ENCODE measurements around the gene UPK3BL1. TPM values are rescaled to one million over a fixed set of nuclear protein-coding genes. Genes with fewer than 3 reads are reported as not detected.
"Not testable (repeated sequence)": the region's sequence is repeated elsewhere in the genome, so short reads cannot be mapped to it uniquely, and the experiment has no call there.

The UPK3BL1 gene
- total RNA-seq, 4 donors from 2014 or later = 88.5 to 813 (median 160) TPM

DNA sequence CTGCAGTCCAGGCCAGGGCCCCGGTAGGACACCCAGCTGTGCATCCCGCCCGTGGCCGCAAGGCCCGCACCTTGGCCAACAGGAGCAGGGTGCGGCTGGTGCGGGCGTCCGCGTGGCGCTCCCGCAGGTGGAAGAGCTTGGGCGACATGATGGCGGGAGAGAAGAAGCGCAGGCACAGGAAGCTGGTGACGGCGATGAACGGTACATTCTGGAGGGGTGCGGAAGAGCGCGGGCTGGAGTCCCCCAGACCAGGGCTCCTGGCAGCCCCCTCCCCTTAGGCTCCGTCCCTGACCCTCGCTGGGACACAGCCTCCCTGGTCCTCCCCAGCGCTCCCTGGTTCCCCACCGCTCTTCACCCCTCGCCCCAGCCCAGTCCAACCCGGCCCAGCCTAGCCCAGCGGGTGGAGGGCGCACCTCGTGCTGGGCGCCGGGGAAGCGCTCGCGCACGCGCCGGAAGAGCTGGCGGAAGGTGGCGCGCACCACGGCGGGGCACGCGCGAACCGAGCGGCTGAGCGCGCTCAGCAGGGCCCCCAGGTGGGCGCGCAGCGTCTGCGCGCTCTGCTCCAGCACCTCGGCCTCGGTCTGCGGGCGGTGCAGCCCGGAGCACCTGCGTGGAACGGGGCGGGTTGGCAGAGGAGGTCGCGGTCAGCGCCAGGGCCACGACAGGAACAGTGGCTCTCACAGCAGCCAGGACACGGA, 48.8 kb downstream of the UPK3BL1 start:
- H3K4me3 ChIP-seq; H3K4me1 ChIP-seq; H3K9me3 ChIP-seq; intact Hi-C loops (cut with DNase I); DNase-seq; H3K27me3 ChIP-seq; H3K27ac ChIP-seq; H3K36me3 ChIP-seq: not testable (repeated sequence)
- no CpG with 5 or more reads among the region's 68 CpGs for WGBS, 2 donors

- H3K9me3 ChIP-seq; H3K4me1 ChIP-seq; H3K36me3 ChIP-seq; H3K27me3 ChIP-seq; H3K4me3 ChIP-seq; DNase-seq; H3K27ac ChIP-seq; intact Hi-C loops (cut with DNase I): not testable (repeated sequence)
- WGBS, 2 donors = 36% methylated on average over 9 of the region's 26 CpGs; no CpG with 5 or more reads in 1 of the 2 donors
These were observed 50.0 kb downstream of the UPK3BL1 start for GRCh38 chr7:102592477-102593019.

DNA sequence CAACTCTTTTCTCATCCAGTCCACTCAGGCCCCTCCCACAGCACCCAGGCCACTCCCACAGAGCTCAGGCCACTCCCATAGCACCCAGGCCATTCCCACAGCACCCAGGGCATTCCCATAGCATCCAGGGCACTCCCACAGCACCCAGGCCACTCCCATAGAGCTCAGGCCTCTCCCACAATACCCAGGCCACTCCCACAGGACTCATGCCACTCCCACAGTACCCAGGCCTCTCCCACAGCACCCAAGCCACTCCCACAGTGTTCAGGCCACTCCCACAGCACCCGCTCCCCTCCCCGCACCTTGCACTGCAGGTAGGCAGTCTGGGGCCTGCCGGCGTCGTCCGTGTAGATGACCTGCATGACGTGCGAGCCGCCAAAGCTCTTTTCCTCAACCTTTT, 52.7 kb downstream of the UPK3BL1 start:
- intact Hi-C loops (cut with DNase I) = not testable (repeated sequence)

More for the DNA sequence above, 52.7 kb downstream of the UPK3BL1 start:
- not testable (repeated sequence) for H3K36me3 ChIP-seq, H3K27me3 ChIP-seq, H3K4me1 ChIP-seq, H3K27ac ChIP-seq, H3K4me3 ChIP-seq, DNase-seq, H3K9me3 ChIP-seq
- WGBS, 2 donors = no CpG with 5 or more reads among the region's 9 CpGs

Small RNAs within 50 kb of the gene (small RNA-seq; reads per million reads assigned to genes)
- gene AC105052.3 = 0 reads per million in 4 donors
- 0 reads per million in 4 donors for gene UPK3BL1

Other genes with a start within 250 kb of the UPK3BL1 start
- gene PRKRIP1, start 246.4 kb downstream of the UPK3BL1 start, total RNA-seq = 10 to 100 TPM; 12.5 to 24.6 (median 16.5) TPM
- 1 to 10 TPM in 3 of 4 donors, under 1 TPM in 1; 0.30 to 9.1 (median 5.1) TPM for gene ORAI2, start 209.2 kb downstream of the UPK3BL1 start, total RNA-seq
- 10 to 100 TPM in 3 of 4 donors, 1 to 10 TPM in 1; 7.3 to 31.7 (median 13.3) TPM for gene ALKBH4, start 177.9 kb downstream of the UPK3BL1 start, total RNA-seq
- 10 to 100 TPM in 2 of 4 donors, 1 to 10 TPM in 2; 5.8 to 16.9 (median 11.2) TPM for gene LRWD1, start 177.8 kb downstream of the UPK3BL1 start, total RNA-seq
- 10 to 100 TPM; 16.8 to 36.0 (median 22.5) TPM for gene POLR2J, start 163.9 kb downstream of the UPK3BL1 start, total RNA-seq
- gene RASA4B, start 125.0 kb downstream of the UPK3BL1 start, total RNA-seq = 1 to 10 TPM in 3 of 4 donors, under 1 TPM in 1; 0.97 to 4.2 (median 1.9) TPM
- gene UPK3BL2, start 99.1 kb downstream of the UPK3BL1 start, total RNA-seq = 100 to 1,000 TPM in 1 of 4 donors, 10 to 100 TPM in 2, 1 to 10 TPM in 1; 8.6 to 158 (median 16.9) TPM
- gene SPDYE2, start 91.6 kb downstream of the UPK3BL1 start, total RNA-seq = not detected
- gene POLR2J3, start 70.2 kb downstream of the UPK3BL1 start, total RNA-seq = 10 to 100 TPM; 10.8 to 20.4 (median 13.7) TPM
- 10 to 100 TPM in 2 of 4 donors, 1 to 10 TPM in 2; 2.3 to 19.3 (median 11.7) TPM for gene RASA4, start 26.0 kb downstream of the UPK3BL1 start, total RNA-seq
- gene SPDYE2B, start 7.5 kb upstream of the UPK3BL1 start, total RNA-seq = not detected
- gene POLR2J2, start 28.9 kb upstream of the UPK3BL1 start, total RNA-seq = 1 to 10 TPM in 3 of 4 donors, not detected in 1; 1.5 to 6.7 (median 2.1) TPM
- 10 to 100 TPM in 2 of 4 donors, 1 to 10 TPM in 2; 8.5 to 16.3 (median 11.7) TPM for gene FAM185A, start 106.2 kb upstream of the UPK3BL1 start, total RNA-seq